Sigmoid colon (tissue), 4 donors: Measurements from ENCODE around the gene GJC3.
"Not testable (repeated sequence)": the region's sequence is repeated elsewhere in the genome, so short reads cannot be mapped to it uniquely, and the experiment has no call there.

ENCODE experiments used
- POLR2AphosphoS5 ChIP-seq, 4 donors: sonication (generic); formaldehyde crosslinking; IDR thresholded peaks; one replicate each; pipeline ENCODE4 v1.6.1; 2017; ENCODE audit warnings: antibody characterized with exemption in 4 of 4
- TF ChIP-seq, protein P1 (sequence below), 4 experiments: fragments of 450-650 bp in 3 of 4; fragments of 200-600 bp in 1 of 4; IDR thresholded peaks; one replicate each; pipeline ENCODE4 v1.5.1; 2016 to 2019; ENCODE audit warnings: antibody characterized with exemption in 4 of 4, mild to moderate bottlenecking in 3 of 4, moderate library complexity in 2 of 4

DNA sequence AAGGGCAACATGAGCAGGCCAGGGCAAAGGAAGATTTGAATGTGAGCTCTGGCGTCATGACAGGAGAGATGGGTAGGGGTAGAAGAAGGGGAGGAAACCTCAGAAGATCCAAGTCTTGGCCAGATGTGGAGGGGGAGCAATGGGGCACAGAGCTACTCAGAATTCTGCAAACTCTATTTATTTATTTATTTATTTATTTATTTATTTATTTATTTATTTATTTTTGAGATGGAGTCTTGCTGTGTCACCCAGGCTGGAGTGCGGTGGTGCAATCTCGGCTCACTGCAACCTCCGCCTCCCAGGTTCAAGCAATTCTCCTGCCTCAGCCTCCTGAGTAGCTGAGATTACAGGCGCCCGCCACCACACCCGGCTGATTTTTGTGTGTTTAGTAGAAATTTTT lies 25.2 kb upstream of the GJC3 start:
- TF ChIP-seq, protein P1, sequence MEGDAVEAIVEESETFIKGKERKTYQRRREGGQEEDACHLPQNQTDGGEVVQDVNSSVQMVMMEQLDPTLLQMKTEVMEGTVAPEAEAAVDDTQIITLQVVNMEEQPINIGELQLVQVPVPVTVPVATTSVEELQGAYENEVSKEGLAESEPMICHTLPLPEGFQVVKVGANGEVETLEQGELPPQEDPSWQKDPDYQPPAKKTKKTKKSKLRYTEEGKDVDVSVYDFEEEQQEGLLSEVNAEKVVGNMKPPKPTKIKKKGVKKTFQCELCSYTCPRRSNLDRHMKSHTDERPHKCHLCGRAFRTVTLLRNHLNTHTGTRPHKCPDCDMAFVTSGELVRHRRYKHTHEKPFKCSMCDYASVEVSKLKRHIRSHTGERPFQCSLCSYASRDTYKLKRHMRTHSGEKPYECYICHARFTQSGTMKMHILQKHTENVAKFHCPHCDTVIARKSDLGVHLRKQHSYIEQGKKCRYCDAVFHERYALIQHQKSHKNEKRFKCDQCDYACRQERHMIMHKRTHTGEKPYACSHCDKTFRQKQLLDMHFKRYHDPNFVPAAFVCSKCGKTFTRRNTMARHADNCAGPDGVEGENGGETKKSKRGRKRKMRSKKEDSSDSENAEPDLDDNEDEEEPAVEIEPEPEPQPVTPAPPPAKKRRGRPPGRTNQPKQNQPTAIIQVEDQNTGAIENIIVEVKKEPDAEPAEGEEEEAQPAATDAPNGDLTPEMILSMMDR (IDR thresholded peaks at IDR 0.05) = not testable (repeated sequence)
- not testable (repeated sequence) for TF ChIP-seq POLR2AphosphoS5 (IDR thresholded peaks at IDR 0.05)
